GM12878 (cell line): ENCODE data around the gene UST. TPM values are rescaled to one million over a fixed set of nuclear protein-coding genes. Genes with fewer than 3 reads are reported as not detected.

Source experiments
- FOS ChIP-seq: IDR thresholded peaks from 3 replicates; pipeline ENCODE4 v1.6.1; 2011; ENCODE audit warnings: borderline replicate concordance; ENCODE audit not compliant: insufficient read length; ENCODE audit errors: extremely low read depth
- FOXK2 ChIP-seq: fragments of 450-650 bp; IDR thresholded peaks from 2 replicates; pipeline ENCODE4 v1.6.1; 2017; ENCODE audit warnings: mild to moderate bottlenecking, moderate library complexity
- IKZF1 ChIP-seq: fragments of 450-650 bp; conservative IDR thresholded peaks from 2 replicates; pipeline ENCODE4 v1.6.1; 2017; ENCODE audit warnings: antibody characterized with exemption, mild to moderate bottlenecking
- IKZF2 ChIP-seq, 2 experiments: fragments of 450-650 bp; IDR thresholded peaks; 2 replicates each; pipeline ENCODE4 v1.6.1; 2017; ENCODE audit warnings: mild to moderate bottlenecking in 2 of 2, moderate library complexity in 2 of 2
- LARP7 ChIP-seq: fragments of 450-650 bp; IDR thresholded peaks from 2 replicates; pipeline ENCODE4 v1.6.1; 2017; ENCODE audit warnings: mild to moderate bottlenecking
- MEF2B ChIP-seq: fragments of 450-650 bp; IDR thresholded peaks from 2 replicates; pipeline ENCODE4 v1.6.1; 2018; ENCODE audit warnings: mild to moderate bottlenecking, moderate library complexity; ENCODE audit not compliant: partially characterized antibody, poor library complexity, severe bottlenecking
- MXI1 ChIP-seq: fragments of 150-350 bp; IDR thresholded peaks from 2 replicates; pipeline ENCODE4 v1.6.1; 2011; ENCODE audit warnings: low read depth, mild to moderate bottlenecking, inconsistent platforms, low read length, improper control_type of control experiment
- NRF1 ChIP-seq: conservative IDR thresholded peaks from 2 replicates; pipeline ENCODE4 v1.6.1; 2011; ENCODE audit warnings: mild to moderate bottlenecking, low read depth, low read length, improper control_type of control experiment
- PRDM15 ChIP-seq: fragments of 450-650 bp; formaldehyde crosslinking; IDR thresholded peaks from 2 replicates; pipeline ENCODE4 v1.4.0; 2020; ENCODE audit warnings: mild to moderate bottlenecking, moderate library complexity
- TBL1XR1 ChIP-seq: IDR thresholded peaks from 2 replicates; pipeline ENCODE4 v1.6.1; 2012; ENCODE audit warnings: low read depth, low read length, improper control_type of control experiment
- WRNIP1 ChIP-seq: IDR thresholded peaks from 2 replicates; pipeline ENCODE4 v1.6.1; 2011; ENCODE audit warnings: low read depth, low read length, improper control_type of control experiment, borderline replicate concordance
- ZNF217 ChIP-seq: fragments of 450-650 bp; IDR thresholded peaks from 2 replicates; pipeline ENCODE4 v1.6.1; 2017; ENCODE audit warnings: antibody characterized with exemption, mild to moderate bottlenecking
- polyA plus RNA-seq, 11 experiments: library from polyadenylated mRNA; depleted of rRNA in 4 of 11; unstranded in 6 of 11; stranded (reverse) in 5 of 11; fragments of >200 nt; fragmentation: Nextera tagmentation in 4 of 11; fragmentation: Illumina TruSeq in 1 of 11; extraction: Ambion mirVana in 4 of 11; extraction: Trizol in 1 of 11; gene quantifications; 1 replicate in 1 of 11; 2 replicates in 10 of 11; pipeline versions ENCODE4 v1.2.1 to v1.2.3, GENCODE V29; 2011 to 2016; ENCODE audit warnings: inconsistent platforms in 2 of 11, missing spikeins in 2 of 11, low read depth in 1 of 11
- total RNA-seq, 4 experiments: library from RNA; depleted of rRNA in 3 of 4; stranded (reverse); fragments of >200 nt in 3 of 4; fragmentation: Illumina TruSeq in 1 of 4; extraction: Trizol in 1 of 4; gene quantifications; 2 replicates each; pipeline versions ENCODE4 v1.2.1 to v1.2.3, GENCODE V29; 2013 to 2021
- TF ChIP-seq, protein P1 (sequence below): fragments of 450-650 bp; IDR thresholded peaks from 2 replicates; pipeline ENCODE4 v1.6.1; 2018; ENCODE audit warnings: borderline replicate concordance, mild to moderate bottlenecking; ENCODE audit not compliant: partially characterized antibody
- TF ChIP-seq, protein P2 (sequence below): fragments of 450-650 bp; IDR thresholded peaks from 2 replicates; pipeline ENCODE4 v1.6.1; 2017; ENCODE audit warnings: mild to moderate bottlenecking
- TF ChIP-seq, protein P3 (sequence below), 3 experiments: IDR thresholded peaks in 2 of 3; conservative IDR thresholded peaks in 1 of 3; 2 replicates each; pipeline ENCODE4 v1.5.1; 2011; ENCODE audit warnings: low read depth in 3 of 3, low read length in 3 of 3, mild to moderate bottlenecking in 3 of 3, control low read depth in 2 of 3, moderate library complexity in 2 of 3, inconsistent platforms in 1 of 3, mixed read lengths in 1 of 3; ENCODE audit not compliant: control insufficient read depth in 2 of 3, insufficient read depth in 1 of 3; ENCODE audit errors: extremely low read depth in 1 of 3
- TF ChIP-seq, protein P4 (sequence below): fragments of 450-650 bp; IDR thresholded peaks from 2 replicates; pipeline ENCODE4 v1.6.1; 2017; ENCODE audit warnings: low read depth, mild to moderate bottlenecking, moderate library complexity

UST gene
- total and polyA plus RNA-seq, 10 of the 15 experiments (the other 5 are each of a cell fraction or from before 2014, with no cell fraction given) = 0.74 to 43.3 (median 2.2) TPM

DNA sequence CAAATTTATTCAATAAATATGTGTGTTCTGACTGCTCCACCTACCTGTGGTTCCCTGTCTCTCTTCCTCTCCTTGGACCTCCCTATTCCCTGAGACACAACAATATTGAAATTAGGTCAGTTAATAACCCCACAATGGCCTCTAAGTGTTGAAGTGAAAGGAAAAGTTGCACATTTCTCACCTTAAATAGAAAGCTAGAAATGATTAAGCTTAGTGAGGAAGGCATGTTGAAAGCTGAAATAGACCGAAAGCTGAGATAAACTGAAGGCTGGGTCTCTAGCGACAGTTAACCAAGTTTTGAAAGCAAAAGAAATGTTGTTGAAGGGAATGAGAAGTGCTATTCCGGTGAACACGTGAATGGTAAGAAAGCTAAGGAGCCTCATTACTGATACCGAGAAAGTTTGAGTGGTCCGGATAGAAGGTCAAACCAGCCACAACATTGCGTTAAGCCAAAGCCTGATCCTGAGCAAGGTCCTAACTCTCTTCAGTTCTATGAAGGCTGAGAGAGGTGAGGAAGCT lies 34.1 kb downstream of the UST start (continued):
- TF ChIP-seq, protein P1, sequence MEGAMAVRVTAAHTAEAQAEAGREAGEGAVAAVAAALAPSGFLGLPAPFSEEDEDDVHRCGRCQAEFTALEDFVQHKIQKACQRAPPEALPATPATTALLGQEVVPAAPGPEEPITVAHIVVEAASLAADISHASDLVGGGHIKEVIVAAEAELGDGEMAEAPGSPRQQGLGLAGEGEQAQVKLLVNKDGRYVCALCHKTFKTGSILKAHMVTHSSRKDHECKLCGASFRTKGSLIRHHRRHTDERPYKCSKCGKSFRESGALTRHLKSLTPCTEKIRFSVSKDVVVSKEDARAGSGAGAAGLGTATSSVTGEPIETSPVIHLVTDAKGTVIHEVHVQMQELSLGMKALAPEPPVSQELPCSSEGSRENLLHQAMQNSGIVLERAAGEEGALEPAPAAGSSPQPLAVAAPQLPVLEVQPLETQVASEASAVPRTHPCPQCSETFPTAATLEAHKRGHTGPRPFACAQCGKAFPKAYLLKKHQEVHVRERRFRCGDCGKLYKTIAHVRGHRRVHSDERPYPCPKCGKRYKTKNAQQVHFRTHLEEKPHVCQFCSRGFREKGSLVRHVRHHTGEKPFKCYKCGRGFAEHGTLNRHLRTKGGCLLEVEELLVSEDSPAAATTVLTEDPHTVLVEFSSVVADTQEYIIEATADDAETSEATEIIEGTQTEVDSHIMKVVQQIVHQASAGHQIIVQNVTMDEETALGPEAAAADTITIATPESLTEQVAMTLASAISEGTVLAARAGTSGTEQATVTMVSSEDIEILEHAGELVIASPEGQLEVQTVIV = no peak
- TF ChIP-seq LARP7 (no peak), IKZF1 (peak; percentile 59), WRNIP1 (no peak), NRF1 (no peak), FOS (no peak), IKZF2 (IDR thresholded peaks at IDR 0.05) (peak; percentile 88 to 91), TBL1XR1 (peak; percentile 57; the same call in 1 of the 2 replicates), ZNF217 (peak; percentile 14; the same call in 1 of the 2 replicates), PRDM15 (CRISPR knock-in tag) (no peak), MEF2B (peak; percentile 92), MXI1 (peak; percentile 82), FOXK2 (no peak)
- TF ChIP-seq, protein P2, sequence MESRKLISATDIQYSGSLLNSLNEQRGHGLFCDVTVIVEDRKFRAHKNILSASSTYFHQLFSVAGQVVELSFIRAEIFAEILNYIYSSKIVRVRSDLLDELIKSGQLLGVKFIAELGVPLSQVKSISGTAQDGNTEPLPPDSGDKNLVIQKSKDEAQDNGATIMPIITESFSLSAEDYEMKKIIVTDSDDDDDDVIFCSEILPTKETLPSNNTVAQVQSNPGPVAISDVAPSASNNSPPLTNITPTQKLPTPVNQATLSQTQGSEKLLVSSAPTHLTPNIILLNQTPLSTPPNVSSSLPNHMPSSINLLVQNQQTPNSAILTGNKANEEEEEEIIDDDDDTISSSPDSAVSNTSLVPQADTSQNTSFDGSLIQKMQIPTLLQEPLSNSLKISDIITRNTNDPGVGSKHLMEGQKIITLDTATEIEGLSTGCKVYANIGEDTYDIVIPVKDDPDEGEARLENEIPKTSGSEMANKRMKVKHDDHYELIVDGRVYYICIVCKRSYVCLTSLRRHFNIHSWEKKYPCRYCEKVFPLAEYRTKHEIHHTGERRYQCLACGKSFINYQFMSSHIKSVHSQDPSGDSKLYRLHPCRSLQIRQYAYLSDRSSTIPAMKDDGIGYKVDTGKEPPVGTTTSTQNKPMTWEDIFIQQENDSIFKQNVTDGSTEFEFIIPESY = no peak
- TF ChIP-seq, protein P3, sequence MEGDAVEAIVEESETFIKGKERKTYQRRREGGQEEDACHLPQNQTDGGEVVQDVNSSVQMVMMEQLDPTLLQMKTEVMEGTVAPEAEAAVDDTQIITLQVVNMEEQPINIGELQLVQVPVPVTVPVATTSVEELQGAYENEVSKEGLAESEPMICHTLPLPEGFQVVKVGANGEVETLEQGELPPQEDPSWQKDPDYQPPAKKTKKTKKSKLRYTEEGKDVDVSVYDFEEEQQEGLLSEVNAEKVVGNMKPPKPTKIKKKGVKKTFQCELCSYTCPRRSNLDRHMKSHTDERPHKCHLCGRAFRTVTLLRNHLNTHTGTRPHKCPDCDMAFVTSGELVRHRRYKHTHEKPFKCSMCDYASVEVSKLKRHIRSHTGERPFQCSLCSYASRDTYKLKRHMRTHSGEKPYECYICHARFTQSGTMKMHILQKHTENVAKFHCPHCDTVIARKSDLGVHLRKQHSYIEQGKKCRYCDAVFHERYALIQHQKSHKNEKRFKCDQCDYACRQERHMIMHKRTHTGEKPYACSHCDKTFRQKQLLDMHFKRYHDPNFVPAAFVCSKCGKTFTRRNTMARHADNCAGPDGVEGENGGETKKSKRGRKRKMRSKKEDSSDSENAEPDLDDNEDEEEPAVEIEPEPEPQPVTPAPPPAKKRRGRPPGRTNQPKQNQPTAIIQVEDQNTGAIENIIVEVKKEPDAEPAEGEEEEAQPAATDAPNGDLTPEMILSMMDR (IDR thresholded peaks at IDR 0.05 in 2 of 3, conservative IDR thresholded peaks at IDR 0.05 in 1 of 3; ENCODE audit: control insufficient read depth in 2 of 3, extremely low read depth in 1 of 3, insufficient read depth in 1 of 3, low read depth in 3 of 3, low read length in 3 of 3) = peak in 1 of 3 experiments; percentile 19; a peak in 1 of 6 replicates
- TF ChIP-seq, protein P4, sequence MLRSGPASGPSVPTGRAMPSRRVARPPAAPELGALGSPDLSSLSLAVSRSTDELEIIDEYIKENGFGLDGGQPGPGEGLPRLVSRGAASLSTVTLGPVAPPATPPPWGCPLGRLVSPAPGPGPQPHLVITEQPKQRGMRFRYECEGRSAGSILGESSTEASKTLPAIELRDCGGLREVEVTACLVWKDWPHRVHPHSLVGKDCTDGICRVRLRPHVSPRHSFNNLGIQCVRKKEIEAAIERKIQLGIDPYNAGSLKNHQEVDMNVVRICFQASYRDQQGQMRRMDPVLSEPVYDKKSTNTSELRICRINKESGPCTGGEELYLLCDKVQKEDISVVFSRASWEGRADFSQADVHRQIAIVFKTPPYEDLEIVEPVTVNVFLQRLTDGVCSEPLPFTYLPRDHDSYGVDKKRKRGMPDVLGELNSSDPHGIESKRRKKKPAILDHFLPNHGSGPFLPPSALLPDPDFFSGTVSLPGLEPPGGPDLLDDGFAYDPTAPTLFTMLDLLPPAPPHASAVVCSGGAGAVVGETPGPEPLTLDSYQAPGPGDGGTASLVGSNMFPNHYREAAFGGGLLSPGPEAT = peak; percentile 78; the same call in 1 of the 2 replicates
